HG03103 (cell line): ENCODE measurements around the gene TAC4.

Experiments used
- ATAC-seq: cut with Tn5 transposase; IDR thresholded peaks from one replicate; pipeline ENCODE4 v1.9.1; 2021; ENCODE audit warnings: low read depth; ENCODE audit not compliant: unreplicated experiment

TAC4 gene

DNA sequence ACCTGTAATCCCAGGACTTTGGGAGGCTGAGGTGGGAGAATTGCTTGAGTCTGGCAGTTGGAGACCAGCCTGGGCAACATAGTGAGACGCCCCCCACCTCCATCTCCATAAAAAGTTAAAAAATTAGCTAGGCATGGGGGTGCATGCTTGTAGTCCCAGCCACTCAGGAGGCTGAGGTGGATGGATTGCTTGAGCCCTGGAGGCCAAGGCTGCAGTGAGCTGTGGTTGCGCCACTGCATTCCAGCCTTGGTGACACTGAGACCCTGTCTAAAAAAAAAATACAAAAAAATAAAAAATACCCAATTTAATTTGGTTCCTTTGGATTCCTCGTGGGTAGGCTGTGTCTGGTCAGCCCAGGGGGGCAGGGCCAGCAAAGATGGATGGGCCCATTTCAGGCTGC lies 26.1 kb upstream of the TAC4 start:
- ATAC-seq, result no peak

DNA sequence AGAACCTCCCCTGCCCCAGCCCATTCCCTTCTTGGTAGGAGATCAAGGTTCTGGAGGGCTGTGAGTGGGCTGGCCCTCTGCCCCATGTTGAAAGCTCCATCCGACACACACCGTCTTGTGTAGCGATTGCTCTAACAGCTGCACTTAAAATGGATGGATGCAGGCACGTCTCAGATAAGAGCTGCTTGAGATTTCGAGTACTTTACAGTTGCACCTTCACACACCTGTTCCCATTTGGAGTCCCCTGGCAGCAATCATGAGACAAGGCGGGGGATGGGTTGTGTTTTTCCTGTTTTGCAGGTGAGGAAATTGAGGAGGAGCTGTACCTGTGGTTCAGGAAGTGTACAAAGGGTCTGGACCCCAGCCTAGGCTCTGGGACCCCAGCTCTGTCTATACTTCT lies 25.6 kb upstream of the TAC4 start:
- ATAC-seq, result no peak

DNA sequence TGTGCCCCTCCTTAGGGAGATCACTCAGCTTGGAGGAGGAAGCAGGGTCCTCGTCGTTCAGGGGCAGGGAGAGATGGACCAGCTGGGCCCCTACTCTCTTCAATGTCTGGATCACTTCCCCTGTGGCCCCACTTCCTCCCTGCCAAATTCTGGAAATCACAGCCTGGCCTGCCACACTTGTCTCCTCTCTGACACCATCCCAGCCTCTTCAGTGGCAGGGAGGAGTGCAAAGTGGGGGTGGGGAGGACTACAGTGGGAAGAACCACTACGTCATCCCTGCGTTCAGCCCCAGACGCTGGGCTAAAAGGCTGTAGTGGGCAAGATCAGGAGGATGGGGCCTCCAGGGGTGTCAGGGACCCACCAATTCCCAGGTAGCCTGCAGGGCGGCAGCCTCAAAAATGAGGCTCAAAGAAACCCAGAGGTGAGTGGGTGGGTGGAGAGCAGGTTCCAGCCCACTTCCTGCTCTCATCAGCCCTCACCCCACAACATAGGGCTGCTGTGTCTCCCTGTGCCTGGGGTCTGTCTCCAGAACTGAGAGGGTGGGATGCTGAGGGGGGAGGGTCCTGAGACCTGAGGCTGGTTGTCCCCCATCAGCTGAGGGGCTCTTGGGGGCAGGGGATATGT lies 25.0 kb upstream of the TAC4 start:
- no peak for ATAC-seq

DNA sequence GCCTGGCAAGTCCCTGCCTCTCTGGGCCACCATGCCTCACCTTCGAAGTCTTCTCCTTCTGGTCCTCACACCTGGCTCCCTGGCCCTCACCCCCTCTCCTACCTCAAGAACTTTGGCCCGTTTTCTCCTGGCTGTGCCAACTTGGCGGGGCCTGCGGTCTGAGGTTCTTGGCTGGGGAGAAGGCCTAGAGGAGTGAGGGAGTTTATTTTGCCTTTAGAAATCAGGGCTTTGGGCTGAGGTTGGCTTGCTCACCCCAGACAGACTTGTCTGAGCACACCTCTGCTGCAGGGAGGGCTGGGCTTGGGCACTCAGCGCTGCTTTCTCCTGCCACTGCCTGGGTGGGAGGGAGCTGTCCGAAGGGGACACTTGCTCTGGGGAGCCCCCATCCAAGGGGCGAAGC lies 23.3 kb upstream of the TAC4 start:
- no peak for ATAC-seq

GRCh38 chr17:49870298-49870697 lies 22.4 kb upstream of the TAC4 start:
- ATAC-seq, result no peak

GRCh38 chr17:49869038-49869374 lies 21.1 kb upstream of the TAC4 start:
- ATAC-seq, result no peak

GRCh38 chr17:49866882-49867413 lies 19.1 kb upstream of the TAC4 start:
- ATAC-seq, result no peak

GRCh38 chr17:49866019-49866380 lies 18.1 kb upstream of the TAC4 start:
- no peak for ATAC-seq

- ATAC-seq, result no peak
Observed at GRCh38 chr17:49862781-49863331, 15.0 kb upstream of the TAC4 start.

- no peak for ATAC-seq
Observed at GRCh38 chr17:49861150-49861884, 13.4 kb upstream of the TAC4 start.

DNA sequence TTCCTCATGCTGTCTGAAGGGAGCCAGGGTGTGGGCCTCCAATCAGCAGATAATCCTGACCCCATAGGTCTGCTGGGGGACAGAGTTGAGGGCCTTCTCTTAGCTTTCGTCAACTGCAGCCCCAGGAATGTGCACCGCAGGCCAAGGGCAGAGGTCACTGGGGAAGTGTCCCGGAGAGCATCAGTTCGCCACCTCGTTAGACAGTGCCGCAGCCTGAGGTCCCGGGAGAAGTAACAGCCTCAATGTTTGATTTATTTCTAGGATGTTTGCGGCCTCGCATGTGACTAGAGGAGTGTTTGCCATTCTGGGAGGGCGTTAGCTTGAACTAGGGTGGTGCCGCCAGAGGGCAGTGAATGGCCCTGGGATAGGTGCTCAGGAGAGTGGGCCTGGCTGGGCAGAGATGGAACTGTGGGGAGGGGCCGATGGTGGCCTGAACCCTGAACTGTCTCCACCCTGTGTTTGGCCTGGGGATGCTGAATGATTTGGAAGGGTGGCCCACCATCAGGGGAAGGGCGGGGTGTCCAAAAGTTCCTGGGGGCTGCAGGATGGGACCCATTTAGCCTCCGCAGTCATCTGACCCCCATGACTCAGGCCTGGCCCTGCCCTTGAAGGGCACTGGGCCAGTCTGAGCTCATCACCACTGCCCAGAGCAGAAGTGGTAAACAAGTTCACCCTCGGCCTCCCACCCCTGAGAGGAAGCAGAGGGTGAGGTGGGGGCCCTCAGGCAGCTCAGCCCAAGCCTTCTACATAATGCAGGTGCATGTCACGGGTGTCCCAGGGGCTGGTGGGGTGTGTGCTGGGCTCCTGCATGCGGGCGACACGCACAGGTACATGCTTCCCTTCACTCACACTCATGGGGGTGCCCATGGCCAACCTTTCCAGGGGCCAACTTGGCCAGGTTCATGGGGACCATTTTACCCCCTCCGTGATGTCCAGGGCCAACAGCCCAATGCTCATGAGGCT lies 12.4 kb upstream of the TAC4 start:
- ATAC-seq, result no peak

- no peak for ATAC-seq
Observed at GRCh38 chr17:49858796-49859195, 10.9 kb upstream of the TAC4 start.

GRCh38 chr17:49854126-49854525 lies 6.3 kb upstream of the TAC4 start:
- no peak for ATAC-seq

DNA sequence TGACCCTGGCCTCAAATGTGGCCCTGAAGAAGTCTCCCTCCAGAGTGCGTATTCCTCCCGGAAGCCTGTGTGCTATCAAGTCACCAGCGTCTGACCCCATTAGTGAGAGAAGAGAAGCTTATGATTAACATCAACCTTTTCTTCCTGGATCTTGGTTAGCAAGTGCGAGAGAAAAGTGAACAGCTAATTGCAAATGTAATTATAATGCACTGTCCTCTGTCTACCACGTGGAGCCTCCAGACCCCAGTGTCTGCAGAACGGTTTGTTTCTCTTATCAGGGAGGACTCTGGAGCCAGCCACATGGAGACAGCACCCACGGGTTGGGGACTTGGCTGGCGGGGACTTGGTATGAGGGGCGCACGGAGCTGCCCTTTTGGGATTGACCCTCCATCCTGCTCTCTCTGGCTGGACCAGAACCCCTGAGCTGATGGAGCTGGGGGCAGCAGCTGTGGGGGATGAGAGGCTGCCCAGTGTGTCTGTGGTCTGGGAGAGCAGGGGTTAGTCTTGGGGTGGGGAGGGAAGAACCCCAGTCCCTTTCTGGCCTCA lies 5.7 kb upstream of the TAC4 start:
- no peak for ATAC-seq

DNA sequence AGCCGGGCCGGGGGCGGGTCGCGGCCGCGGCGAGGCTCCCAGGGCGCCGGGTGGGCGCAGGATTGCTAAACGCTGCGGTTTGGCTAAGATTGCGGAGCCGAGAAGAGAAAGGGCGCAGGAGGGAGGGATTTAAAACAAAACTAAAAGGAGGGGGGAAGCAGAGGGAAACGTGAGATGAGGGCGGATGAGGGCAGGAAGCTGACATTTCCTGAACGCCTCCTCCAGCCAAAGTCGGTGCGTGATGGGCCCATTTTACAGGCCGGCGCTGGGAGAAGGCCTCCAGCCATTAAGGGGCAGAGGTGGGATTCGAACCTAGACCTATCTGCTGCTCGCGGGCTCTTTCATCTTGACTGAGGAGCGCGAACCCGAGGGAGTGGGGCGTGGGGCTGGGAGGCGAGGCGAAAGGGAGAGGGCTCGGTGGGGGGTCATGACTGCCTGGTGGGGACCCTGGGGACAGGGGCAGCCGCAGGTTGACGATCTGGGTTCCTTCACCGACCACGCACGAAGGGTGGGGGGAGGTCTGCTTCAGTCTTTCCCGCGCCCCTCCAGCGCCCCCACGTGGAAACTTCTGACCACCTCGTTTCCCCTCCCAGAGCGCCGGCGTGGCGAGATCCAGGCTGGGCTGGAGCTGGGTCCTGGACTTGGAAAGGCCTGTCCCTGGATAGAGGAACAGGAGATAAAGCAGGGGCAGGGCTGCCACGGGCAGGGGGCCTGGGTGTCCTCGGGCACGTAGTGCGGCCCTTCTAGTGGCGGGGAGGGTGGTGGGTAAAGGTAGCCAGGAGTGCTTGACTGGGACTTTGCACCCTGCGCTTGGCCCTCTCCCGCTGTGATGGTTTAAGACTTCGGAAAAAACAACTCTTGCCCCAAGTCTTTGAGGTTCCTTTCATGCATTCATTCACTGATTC lies 3.8 kb upstream of the TAC4 start:
- ATAC-seq, result no peak

GRCh38 chr17:49850772-49851386 lies 3.0 kb upstream of the TAC4 start:
- no peak for ATAC-seq

DNA sequence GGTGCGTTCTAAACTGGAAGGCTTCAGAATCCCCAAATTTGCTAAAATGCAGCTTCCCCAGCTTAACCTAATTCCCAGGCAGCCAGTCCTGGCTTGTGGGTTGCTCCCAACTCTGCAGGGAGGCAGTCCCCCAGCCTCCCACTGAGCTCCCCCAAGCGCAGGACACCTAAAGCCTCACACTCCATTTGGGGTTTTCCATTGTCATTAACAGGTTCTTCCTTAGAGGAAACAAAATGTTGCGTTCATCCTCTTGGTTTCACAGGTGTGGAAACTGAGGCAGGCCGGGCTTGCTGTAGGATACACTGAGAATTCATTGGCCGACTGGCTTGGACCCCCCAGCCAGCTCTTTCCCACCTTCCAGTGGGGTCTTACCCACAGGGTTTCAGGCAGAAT lies 2.3 kb upstream of the TAC4 start:
- no peak for ATAC-seq

DNA sequence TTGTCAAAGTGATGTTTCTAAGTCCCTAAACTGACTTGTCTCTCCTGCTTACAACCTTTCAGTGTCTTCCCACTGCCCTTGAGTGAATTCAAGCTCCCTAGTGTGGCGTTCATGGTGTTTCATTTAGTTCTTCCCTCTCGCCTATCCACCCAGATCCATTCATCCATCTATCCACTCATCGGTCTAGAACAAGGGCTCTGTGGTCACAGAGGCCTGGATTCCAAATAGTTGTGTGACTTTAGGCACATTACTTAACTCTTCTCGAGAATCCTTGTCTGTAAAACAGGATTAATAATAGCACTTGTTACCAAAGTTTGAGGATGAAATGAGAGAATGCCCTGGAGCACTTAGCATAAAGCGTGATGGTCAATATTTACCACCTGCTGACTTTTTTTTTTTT lies 870 bp upstream of the TAC4 start:
- ATAC-seq, result no peak

- no peak for ATAC-seq
Observed at GRCh38 chr17:49846938-49847712, 744 bp downstream of the TAC4 start.
